ENCODE data around the gene C1orf74. TPM values are rescaled to one million over a fixed set of nuclear protein-coding genes. Genes with fewer than 3 reads are reported as not detected.

The C1orf74 gene
- 1 to 10 TPM; 1.4 to 1.5 TPM for total RNA-seq

DNA sequence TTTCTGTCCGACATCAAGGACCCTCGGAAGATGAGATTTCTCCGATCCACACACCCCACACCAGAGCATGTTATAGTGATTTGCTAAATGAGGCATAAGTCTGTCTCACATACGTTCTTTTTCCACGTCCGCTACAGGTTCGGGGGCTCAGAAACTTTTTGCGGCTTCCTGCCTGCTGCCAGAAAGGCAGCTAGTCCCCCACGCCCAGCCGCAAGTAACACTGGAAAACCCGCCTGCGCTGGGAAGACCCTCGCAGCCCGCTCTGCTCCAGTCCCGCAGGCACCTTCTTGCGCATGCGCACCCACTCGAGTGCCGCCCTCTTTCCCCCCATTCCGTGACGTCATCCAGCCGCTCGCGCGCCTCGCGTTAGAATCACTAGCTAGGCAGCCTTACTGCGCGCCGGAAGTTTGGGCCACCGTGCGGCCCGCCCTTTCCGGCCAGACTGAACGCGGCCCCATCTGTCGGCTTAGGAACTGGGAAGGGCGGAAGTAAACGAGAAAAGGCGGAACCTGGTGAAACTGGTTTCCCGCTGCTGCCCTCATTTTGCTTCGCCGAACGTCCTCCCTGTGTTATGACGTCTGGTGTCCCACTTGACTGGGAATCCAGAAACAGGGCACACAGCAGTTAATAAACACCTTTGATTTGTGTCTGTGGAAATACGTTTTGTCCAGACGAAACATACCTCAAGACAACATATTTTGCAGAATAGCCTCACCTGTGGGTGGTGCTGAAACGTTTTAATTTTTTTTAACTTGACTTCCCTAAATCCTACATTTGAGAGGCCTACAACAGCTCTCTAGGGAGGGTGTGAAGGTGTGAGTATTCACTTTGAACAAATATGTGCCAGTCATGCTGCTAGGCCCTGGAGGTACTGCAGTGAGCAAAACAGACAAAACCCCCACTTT lies at the start of gene C1orf74:
TSS of gene C1orf74 (minus strand) at position 295 of the 905 bp plus-strand sequence. CDS start 925 bp downstream, outside the sequence.

GRCh38 chr1:209827384-209828262 lies 43.3 kb upstream of the C1orf74 start, which contains the start of gene UTP25:
Gene UTP25 (plus strand): TSS chr1:209827972. CDS start chr1:209828064, 92 bp downstream.

DNA sequence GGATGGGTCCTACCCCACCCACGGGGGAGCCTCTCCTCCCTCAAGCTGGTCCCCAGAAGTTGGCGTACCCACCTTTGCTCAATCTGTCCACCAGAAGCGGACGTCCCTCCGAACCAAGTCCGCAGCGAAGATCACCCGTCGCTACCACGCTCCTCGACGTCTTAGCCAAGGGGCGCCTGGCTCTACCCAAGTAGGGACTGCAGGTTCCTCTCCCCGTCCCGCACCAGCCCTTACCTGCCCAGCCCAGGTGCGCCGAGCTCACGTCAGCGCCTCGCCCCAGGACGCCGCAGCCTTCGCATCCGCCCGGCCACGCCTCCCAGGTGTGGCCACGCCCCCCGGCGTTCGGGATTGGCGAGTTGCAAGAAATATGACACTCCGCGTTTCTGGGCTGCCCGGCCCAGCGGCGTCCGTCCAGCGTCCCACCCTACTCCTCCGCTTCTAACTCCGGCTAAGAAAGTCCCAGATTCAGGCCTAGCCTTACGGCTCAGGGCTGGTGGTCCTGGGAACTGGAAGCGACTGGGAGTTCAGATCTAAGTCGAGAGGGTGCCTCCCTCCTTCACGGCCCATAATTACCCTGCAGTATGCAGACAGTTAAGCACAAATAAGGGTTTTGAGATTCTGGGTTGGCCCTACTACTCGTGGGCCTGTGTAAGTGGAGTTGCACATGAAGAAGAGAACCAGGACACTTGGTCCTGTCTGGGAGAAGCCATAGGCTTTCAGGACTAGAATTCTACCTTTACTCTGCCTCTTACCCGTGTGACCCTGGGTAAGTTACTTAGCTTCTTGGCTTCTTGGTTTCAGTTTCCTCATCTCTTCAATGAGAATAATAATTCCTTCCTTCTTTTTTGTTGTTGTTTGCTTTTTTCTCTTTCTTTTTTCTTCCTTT lies 21.8 kb upstream of the C1orf74 start, which contains the start of gene IRF6:
TSS of gene IRF6 (minus strand) at position 268 of the 886 bp plus-strand sequence. CDS start 4,729 bp downstream, outside the sequence.

GRCh38 chr1:209755926-209756614 lies 28.3 kb downstream of the C1orf74 start, which contains the start of gene TRAF3IP3:
Gene TRAF3IP3 (plus strand): TSS chr1:209756053. CDS start chr1:209760040, 3,987 bp downstream.

Other genes with a start within 250 kb of the C1orf74 start
- not detected for gene CAMK1G, start 200.8 kb downstream of the C1orf74 start, total RNA-seq
- gene LAMB3, start 132.1 kb downstream of the C1orf74 start, total RNA-seq = under 1 TPM; 0.89 to 0.96 TPM
- 1 to 10 TPM; 1.1 to 1.3 TPM for gene G0S2, start 109.1 kb downstream of the C1orf74 start, total RNA-seq
- gene HSD11B1, start 79.7 kb downstream of the C1orf74 start, total RNA-seq = 1 to 10 TPM; 1.2 to 1.6 TPM
- gene TRAF3IP3, start 28.5 kb downstream of the C1orf74 start, total RNA-seq = 100 to 1,000 TPM; 463 to 478 TPM
- gene IRF6, start 21.6 kb upstream of the C1orf74 start, total RNA-seq = under 1 TPM; 0.53 to 0.86 TPM
- gene UTP25, start 43.4 kb upstream of the C1orf74 start, total RNA-seq = 1 to 10 TPM; 7.4 to 7.7 TPM
- not detected for gene SYT14, start 153.7 kb upstream of the C1orf74 start, total RNA-seq

All from activated naive CD4-positive, alpha-beta T cell treated with anti-CD3 and anti-CD28 coated beads, Interleukin-2, amount 10 ng/mL, durations not matched to agents 5 hours and 36 hours (primary cell).